Measurements from ENCODE around the gene TAP1.

Gene TAP1

GRCh38 chr6:32832535-32832934 is 21.0 kb downstream of the TAP1 start:
- Histone ChIP-seq H3K27me3 (ENCODE audit: low read length) (no peaks in the 10 kb centered on the region), H3K9me3 (ENCODE audit: insufficient read depth, low read length) (no peaks in the 10 kb centered on the region), H3K4me3 (ENCODE audit: insufficient read depth, low read length, poor library complexity, severe bottlenecking) (no peak overlapping the region), H3K4me2 (ENCODE audit: low read depth, low read length, poor library complexity, severe bottlenecking) (no peak overlapping the region), H3K27ac (ENCODE audit: low read depth, low read length) (no peak overlapping the region), H3K36me3 (ENCODE audit: low read length) (peaks cover 12% of the 10 kb centered on the region; the same call in 1 of the 2 replicates), H3K9ac (ENCODE audit: low read length) (no peak overlapping the region), H3F3A (ENCODE audit: insufficient read depth) (no peaks in the 10 kb centered on the region), H3K9me2 (replicated peaks; ENCODE audit: insufficient read depth, low read length) (no peaks in the 10 kb centered on the region), H2AFZ (ENCODE audit: low read depth, low read length, severe bottlenecking) (no peak overlapping the region), H3K79me2 (ENCODE audit: insufficient read depth, low read length) (peaks cover 10% of the 10 kb centered on the region; the same call in 1 of the 2 replicates), H4K20me1 (ENCODE audit: low read depth, low read length) (no peaks in the 10 kb centered on the region)
- TF ChIP-seq, protein P1, sequence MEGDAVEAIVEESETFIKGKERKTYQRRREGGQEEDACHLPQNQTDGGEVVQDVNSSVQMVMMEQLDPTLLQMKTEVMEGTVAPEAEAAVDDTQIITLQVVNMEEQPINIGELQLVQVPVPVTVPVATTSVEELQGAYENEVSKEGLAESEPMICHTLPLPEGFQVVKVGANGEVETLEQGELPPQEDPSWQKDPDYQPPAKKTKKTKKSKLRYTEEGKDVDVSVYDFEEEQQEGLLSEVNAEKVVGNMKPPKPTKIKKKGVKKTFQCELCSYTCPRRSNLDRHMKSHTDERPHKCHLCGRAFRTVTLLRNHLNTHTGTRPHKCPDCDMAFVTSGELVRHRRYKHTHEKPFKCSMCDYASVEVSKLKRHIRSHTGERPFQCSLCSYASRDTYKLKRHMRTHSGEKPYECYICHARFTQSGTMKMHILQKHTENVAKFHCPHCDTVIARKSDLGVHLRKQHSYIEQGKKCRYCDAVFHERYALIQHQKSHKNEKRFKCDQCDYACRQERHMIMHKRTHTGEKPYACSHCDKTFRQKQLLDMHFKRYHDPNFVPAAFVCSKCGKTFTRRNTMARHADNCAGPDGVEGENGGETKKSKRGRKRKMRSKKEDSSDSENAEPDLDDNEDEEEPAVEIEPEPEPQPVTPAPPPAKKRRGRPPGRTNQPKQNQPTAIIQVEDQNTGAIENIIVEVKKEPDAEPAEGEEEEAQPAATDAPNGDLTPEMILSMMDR (IDR thresholded peaks at IDR 0.05; ENCODE audit: insufficient read depth, low read length, poor library complexity, severe bottlenecking) = no peak
- TF ChIP-seq EZH2phosphoT487 (conservative IDR thresholded peaks at IDR 0.05; ENCODE audit: low read length) = no peak

DNA sequence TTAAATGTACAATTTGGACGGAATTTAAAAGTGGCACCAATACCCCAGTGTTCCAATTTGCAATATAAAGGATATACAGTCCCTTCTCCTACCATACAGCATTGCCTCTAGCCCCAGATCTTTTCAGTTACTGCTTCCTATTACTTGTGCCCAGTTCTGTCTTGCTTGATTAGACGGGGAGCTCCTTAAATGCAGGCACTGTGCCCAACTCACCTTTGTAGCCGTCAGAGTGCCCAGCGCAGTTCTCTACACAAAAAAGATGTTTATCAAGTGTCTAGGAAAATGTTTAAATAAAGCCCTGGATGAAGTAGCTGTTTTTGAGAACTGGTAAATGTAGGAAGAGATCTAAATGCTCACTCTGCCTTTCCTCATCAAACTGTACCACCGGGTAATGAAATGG is 22.6 kb downstream of the TAP1 start:
- Histone ChIP-seq H3K4me2 (ENCODE audit: low read depth, low read length, poor library complexity, severe bottlenecking) (no peak overlapping the region), H3K9me3 (ENCODE audit: insufficient read depth, low read length) (no peaks in the 10 kb centered on the region), H4K20me1 (ENCODE audit: low read depth, low read length) (no peaks in the 10 kb centered on the region), H2AFZ (ENCODE audit: low read depth, low read length, severe bottlenecking) (no peak overlapping the region), H3K27ac (ENCODE audit: low read depth, low read length) (no peak overlapping the region), H3F3A (ENCODE audit: insufficient read depth) (no peaks in the 10 kb centered on the region), H3K79me2 (ENCODE audit: insufficient read depth, low read length) (no peaks in the 10 kb centered on the region), H3K9ac (ENCODE audit: low read length) (no peak overlapping the region), H3K27me3 (ENCODE audit: low read length) (no peaks in the 10 kb centered on the region), H3K4me3 (ENCODE audit: insufficient read depth, low read length, poor library complexity, severe bottlenecking) (no peak overlapping the region), H3K9me2 (replicated peaks; ENCODE audit: insufficient read depth, low read length) (no peaks in the 10 kb centered on the region), H3K36me3 (ENCODE audit: low read length) (peaks cover 12% of the 10 kb centered on the region; the same call in 1 of the 2 replicates)
- no peak for TF ChIP-seq EZH2phosphoT487 (conservative IDR thresholded peaks at IDR 0.05; ENCODE audit: low read length)
- TF ChIP-seq, protein P1 (IDR thresholded peaks at IDR 0.05; ENCODE audit: insufficient read depth, low read length, poor library complexity, severe bottlenecking) = no peak

- Histone ChIP-seq H4K20me1 (ENCODE audit: low read depth, low read length) (no peaks in the 10 kb centered on the region), H3K4me3 (ENCODE audit: insufficient read depth, low read length, poor library complexity, severe bottlenecking) (no peak overlapping the region), H3K36me3 (ENCODE audit: low read length) (peaks cover 12% of the 10 kb centered on the region; the same call in 1 of the 2 replicates), H3K4me2 (ENCODE audit: low read depth, low read length, poor library complexity, severe bottlenecking) (no peak overlapping the region), H3K9me2 (replicated peaks; ENCODE audit: insufficient read depth, low read length) (no peaks in the 10 kb centered on the region), H3K9me3 (ENCODE audit: insufficient read depth, low read length) (no peaks in the 10 kb centered on the region), H3K79me2 (ENCODE audit: insufficient read depth, low read length) (no peaks in the 10 kb centered on the region), H3F3A (ENCODE audit: insufficient read depth) (no peaks in the 10 kb centered on the region), H3K27ac (ENCODE audit: low read depth, low read length) (no peak overlapping the region), H3K9ac (ENCODE audit: low read length) (no peak overlapping the region), H3K27me3 (ENCODE audit: low read length) (no peaks in the 10 kb centered on the region), H2AFZ (ENCODE audit: low read depth, low read length, severe bottlenecking) (no peak overlapping the region)
- TF ChIP-seq, protein P1 (IDR thresholded peaks at IDR 0.05; ENCODE audit: insufficient read depth, low read length, poor library complexity, severe bottlenecking) = no peak
- no peak for TF ChIP-seq EZH2phosphoT487 (conservative IDR thresholded peaks at IDR 0.05; ENCODE audit: low read length)
Observed at GRCh38 chr6:32830017-32830416, 23.5 kb downstream of the TAP1 start.

All from SU-DHL-6 (cell line).